Measurements from ENCODE around the gene MCM6. TPM values are rescaled to one million over a fixed set of nuclear protein-coding genes. Genes with fewer than 3 reads are reported as not detected.

Gene MCM6
- 44.8 to 53.5 TPM (median 47.8 TPM) in 5 replicates for total RNA-seq (2022; extraction: Qiagen RNA extraction)

GRCh38 chr2:135876066-135876711 is at the start of gene MCM6:
Gene MCM6, minus strand, starts transcription at chr2:135876443. Its CDS starts 78 bp downstream, at chr2:135876365.

GRCh38 chr2:135836596-135837270 is 39.5 kb downstream of the MCM6 start, which contains the start of gene LCT:
Gene LCT, minus strand, starts transcription at chr2:135837184. Its CDS starts 15 bp downstream, at chr2:135837169.

Other genes starting within 250 kb of the MCM6 start
- gene UBXN4, start 134.6 kb downstream of the MCM6 start, total RNA-seq (2022; extraction: Qiagen RNA extraction) = 33.0 to 43.4 TPM (median 38.7 TPM) in 5 replicates
- gene LCT, start 39.3 kb downstream of the MCM6 start, total RNA-seq (2022; extraction: Qiagen RNA extraction) = 0.01 to 0.04 TPM (median 0.02 TPM) in 4 of 5 replicates, not detected in the other
- 47.1 to 54.5 TPM (median 52.5 TPM) in 5 replicates for gene DARS1, start 109.2 kb upstream of the MCM6 start, total RNA-seq (2022; extraction: Qiagen RNA extraction)
- gene CXCR4, start 241.7 kb upstream of the MCM6 start, total RNA-seq (2022; extraction: Qiagen RNA extraction) = 0.70 to 1.1 TPM (median 0.85 TPM) in 5 replicates

Data from A549 treated with dexamethasone at 1 μM for 4 hours (cell line).